ENCODE data around the gene SPATA6L.
A peak's percentile ranks its signal among the peaks of the same experiment; 100 is the strongest.

The SPATA6L gene

DNA sequence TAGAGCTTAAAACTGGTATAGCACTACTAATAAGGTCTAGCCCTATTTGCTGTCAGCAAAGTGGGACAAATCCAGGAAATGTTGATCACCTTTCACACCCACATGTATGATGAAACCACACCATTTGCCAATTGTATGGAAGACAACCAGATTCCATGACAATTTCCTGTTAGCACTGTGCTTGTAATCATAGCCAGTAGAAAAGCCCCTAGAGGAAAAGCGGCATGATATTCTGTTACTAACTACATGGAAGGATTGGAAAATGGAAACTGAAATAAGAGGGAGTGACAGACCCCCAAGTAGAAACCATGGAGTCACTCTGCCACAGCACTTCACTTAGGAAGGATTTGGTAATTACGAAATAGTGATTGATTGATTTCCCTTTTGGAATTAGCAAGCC lies 923 bp downstream of the SPATA6L start:
- H3K4me3 ChIP-seq (ENCODE audit: low read depth, low read length), result no peak overlapping the region
- CTCF ChIA-PET, result interaction anchor here (1.1 to 2.8 kb wide), 8 partner anchors 9 to 322 kb away, joined by 3 to 10 read pairs (median 4); partner anchors contain the start of gene AK3
- TF ChIP-seq, protein P1, sequence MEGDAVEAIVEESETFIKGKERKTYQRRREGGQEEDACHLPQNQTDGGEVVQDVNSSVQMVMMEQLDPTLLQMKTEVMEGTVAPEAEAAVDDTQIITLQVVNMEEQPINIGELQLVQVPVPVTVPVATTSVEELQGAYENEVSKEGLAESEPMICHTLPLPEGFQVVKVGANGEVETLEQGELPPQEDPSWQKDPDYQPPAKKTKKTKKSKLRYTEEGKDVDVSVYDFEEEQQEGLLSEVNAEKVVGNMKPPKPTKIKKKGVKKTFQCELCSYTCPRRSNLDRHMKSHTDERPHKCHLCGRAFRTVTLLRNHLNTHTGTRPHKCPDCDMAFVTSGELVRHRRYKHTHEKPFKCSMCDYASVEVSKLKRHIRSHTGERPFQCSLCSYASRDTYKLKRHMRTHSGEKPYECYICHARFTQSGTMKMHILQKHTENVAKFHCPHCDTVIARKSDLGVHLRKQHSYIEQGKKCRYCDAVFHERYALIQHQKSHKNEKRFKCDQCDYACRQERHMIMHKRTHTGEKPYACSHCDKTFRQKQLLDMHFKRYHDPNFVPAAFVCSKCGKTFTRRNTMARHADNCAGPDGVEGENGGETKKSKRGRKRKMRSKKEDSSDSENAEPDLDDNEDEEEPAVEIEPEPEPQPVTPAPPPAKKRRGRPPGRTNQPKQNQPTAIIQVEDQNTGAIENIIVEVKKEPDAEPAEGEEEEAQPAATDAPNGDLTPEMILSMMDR (IDR thresholded peaks at IDR 0.05; ENCODE audit: insufficient read depth, low read length, missing control alignments), result no peak
- DNase-seq (ENCODE audit: low read depth, low spot score), result no peak
- POLR2A ChIA-PET, result interaction anchor here (1.3 to 1.4 kb wide), 2 partner anchors 10 to 14 kb away, joined by 4 to 6 read pairs; partner anchors contain the start of gene CDC37L1

DNA sequence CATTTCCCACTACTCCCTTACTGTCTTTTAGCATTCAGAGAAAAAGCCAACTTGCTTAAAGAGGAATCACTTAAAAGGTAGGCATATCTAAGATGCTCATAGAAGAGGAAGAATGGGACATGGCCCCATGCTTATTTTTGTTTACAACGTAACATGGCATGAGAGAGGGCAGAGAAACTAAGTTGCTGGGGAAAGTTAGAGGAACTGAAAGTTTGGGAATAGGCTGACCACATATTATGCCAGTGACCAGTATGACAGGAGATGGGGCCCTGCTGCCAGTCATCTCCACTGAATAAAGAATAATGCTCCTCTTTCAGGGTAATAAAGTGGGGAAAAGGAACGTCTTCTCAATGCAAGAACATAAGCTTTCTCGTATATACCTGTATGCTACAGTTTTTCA lies 2.3 kb downstream of the SPATA6L start:
- no peak overlapping the region for H3K4me3 ChIP-seq (ENCODE audit: low read depth, low read length)
- ChIA-PET CTCF (interaction anchor here (1.1 to 2.8 kb wide), 4 partner anchors 12 to 324 kb away, joined by 3 to 10 read pairs (median 4); partner anchors contain the start of gene AK3), POLR2A (no interaction called here)
- no peak for DNase-seq (ENCODE audit: low read depth, low spot score)
- TF ChIP-seq, protein P1 (IDR thresholded peaks at IDR 0.05; ENCODE audit: insufficient read depth, low read length, missing control alignments), result no peak

DNA sequence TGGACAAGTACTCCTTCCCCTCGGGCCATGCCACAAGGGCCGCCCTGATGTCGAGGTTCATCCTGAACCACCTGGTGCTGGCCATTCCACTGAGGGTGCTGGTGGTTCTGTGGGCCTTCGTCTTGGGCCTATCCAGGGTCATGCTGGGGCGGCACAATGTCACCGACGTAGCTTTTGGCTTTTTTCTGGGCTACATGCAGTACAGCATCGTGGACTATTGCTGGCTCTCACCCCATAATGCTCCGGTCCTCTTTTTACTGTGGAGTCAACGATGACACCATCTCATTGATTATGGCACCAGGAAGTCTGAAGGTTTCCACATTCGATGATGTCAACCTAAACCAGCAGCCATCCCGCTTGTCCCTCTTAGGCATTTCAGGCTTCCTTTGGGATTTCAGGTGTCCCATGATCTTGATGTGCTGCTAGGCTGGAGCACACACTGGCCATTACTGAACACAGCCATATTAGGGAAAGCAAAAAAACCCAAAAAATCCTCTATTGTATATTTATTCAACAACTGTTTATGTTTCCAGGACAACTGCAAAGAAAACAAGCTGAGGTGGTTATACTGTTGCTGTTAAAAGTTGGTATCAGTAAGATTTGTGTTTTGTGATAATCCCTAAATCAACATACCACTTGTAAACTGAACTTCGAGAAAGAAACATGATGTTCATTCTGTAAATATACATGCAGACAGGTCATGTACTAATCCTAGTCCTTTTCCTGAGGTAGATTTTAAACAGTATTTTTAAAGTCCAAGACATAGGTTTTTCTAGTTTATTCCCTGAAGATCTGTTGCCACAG lies 3.1 kb downstream of the SPATA6L start:
- CTCF ChIA-PET, result interaction anchor here (1.1 to 1.8 kb wide), 7 partner anchors 9 to 937 kb away, joined by 3 to 6 read pairs (median 4); no protein-coding TSS in a partner anchor
- POLR2A ChIA-PET, result interaction anchor here (0.6 kb wide), 1 partner anchor 11 kb away, joined by 3 read pairs; no protein-coding TSS in a partner anchor
- TF ChIP-seq, protein P1 (IDR thresholded peaks at IDR 0.05; ENCODE audit: insufficient read depth, low read length, missing control alignments), result no peak
- DNase-seq (ENCODE audit: low read depth, low spot score), result no peak
- H3K4me3 ChIP-seq (ENCODE audit: low read depth, low read length), result peak overlapping the region; percentile 79

DNA sequence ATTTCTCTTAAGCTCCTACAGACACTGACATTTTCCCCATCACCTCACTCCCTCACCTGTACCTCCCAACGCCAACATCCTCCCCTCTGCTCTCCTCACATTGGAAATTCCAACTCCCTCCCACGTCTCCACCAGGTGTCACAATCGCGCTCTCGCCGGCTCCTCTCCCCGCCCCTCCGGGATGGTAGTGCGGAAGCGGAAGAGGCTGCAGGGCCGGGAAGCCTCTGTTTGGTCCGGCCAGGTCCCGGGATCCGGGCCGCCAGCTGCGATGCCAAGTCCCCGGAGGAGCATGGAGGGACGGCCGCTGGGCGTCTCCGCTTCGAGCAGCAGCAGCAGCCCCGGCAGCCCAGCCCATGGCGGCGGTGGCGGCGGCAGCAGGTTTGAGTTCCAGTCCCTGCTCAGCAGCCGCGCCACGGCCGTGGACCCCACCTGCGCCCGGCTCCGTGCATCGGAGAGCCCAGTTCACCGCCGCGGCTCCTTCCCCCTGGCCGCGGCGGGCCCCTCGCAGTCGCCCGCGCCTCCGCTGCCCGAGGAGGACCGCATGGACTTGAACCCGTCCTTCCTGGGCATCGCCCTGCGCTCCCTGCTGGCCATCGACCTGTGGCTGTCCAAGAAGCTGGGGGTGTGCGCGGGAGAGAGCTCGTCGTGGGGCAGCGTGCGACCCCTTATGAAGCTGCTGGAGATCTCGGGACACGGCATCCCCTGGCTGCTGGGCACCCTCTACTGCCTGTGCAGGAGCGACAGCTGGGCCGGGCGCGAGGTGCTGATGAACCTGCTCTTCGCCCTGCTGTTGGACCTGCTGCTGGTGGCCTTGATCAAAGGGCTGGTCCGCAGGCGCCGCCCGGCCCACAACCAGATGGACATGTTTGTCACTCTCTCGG lies 3.9 kb downstream of the SPATA6L start, which contains the start of gene PLPP6:
Gene PLPP6 (plus strand): TSS at position 187 of the 881 bp plus-strand sequence. CDS start 82 bp downstream, at position 269.
- POLR2A ChIA-PET, result interaction anchor here (0.6 kb wide), 2 partner anchors 12 to 322 kb away, joined by 3 to 5 read pairs; no protein-coding TSS in a partner anchor
- DNase-seq (ENCODE audit: low read depth, low spot score), result no peak
- TF ChIP-seq, protein P1 (IDR thresholded peaks at IDR 0.05; ENCODE audit: insufficient read depth, low read length, missing control alignments), result peak; percentile 77
- CTCF ChIA-PET, result interaction anchor here (0.7 to 1.8 kb wide), 13 partner anchors 10 to 938 kb away, joined by 3 to 9 read pairs (median 3); partner anchors contain the start of gene AK3
- peak within 1 kb of the TSS; percentile 79 for H3K4me3 ChIP-seq (ENCODE audit: low read depth, low read length)

DNA sequence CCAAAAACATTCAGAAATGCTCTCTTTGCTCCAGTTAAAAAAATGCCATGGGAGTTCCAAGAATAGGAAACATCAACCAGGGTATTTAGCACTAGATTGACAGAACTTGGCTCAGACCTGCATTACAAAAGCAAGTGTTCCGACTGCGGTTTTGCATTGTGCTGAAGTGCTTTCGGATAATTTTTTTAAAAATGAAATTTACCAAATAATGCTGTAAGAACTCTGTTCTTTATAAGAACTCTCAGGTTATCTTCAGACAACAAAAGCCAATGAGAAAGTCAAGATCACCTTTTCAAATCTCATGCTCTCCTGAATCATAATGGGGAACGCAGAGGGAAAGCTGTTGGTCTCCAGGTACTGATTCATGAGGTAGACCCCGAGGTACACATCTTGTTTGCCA lies 4.7 kb downstream of the SPATA6L start:
- ChIA-PET CTCF (interaction anchor here (0.7 to 1.8 kb wide), 10 partner anchors 10 to 286 kb away, joined by 3 to 9 read pairs (median 4); partner anchors contain the start of gene AK3), POLR2A (no interaction called here)
- peak overlapping the region; percentile 79 for H3K4me3 ChIP-seq (ENCODE audit: low read depth, low read length)
- no peak for DNase-seq (ENCODE audit: low read depth, low spot score)
- TF ChIP-seq, protein P1 (IDR thresholded peaks at IDR 0.05; ENCODE audit: insufficient read depth, low read length, missing control alignments), result no peak

Data from AG04449 (cell line).